GM19043 (cell line): ENCODE data around the gene MTHFD1L.

Experiments
- ATAC-seq: cut with Tn5 transposase; IDR thresholded peaks from one replicate; pipeline ENCODE4 v1.9.1; 2021; ENCODE audit warnings: low read depth; ENCODE audit not compliant: unreplicated experiment

The MTHFD1L gene

DNA sequence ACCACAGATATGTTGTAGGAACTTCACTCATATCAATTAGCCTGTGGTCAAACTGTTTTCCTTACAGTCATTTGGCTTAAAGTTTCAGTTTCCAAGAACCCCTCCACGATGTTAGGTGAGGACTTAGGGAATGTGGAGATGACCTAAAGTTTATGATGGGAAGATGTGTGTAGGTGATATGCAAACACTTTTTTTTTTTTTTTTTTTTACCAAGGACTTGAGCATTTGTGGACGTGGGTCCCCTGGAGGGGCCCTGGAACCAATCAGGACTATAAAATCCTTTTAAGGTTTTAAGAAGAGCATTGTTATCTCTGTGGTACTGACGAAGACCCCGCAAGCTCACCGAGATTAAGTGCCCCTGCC, 478 bp upstream of the MTHFD1L start:
- no peak for ATAC-seq

GRCh38 chr6:150866147-150866990, 867 bp downstream of the MTHFD1L start:
- peak; percentile 67 for ATAC-seq

- no peak for ATAC-seq
Measured at GRCh38 chr6:150866991-150867501, 1.5 kb downstream of the MTHFD1L start.

- ATAC-seq: no peak
Measured at GRCh38 chr6:150868759-150869158, 3.3 kb downstream of the MTHFD1L start.

GRCh38 chr6:150874179-150874578, 8.7 kb downstream of the MTHFD1L start:
- ATAC-seq: no peak

DNA sequence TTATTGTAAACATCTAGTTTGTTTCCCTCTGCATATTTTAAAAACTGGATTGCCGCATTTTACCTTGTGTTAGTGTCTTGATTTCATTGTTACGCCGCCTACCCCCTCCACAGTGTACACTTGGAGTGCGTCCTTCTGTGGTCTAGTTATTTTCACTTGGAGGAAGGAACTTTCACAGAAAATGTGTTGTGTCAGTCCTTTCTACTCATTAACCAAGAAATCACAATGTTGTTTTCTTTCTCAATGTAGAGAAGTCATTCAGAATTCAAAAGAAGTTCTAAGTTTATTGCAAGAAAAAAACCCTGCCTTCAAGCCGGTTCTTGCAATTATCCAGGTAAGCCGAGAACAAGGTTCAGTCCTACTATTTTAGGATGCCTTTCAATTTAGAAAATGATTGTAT, 10.3 kb downstream of the MTHFD1L start:
- ATAC-seq: no peak

DNA sequence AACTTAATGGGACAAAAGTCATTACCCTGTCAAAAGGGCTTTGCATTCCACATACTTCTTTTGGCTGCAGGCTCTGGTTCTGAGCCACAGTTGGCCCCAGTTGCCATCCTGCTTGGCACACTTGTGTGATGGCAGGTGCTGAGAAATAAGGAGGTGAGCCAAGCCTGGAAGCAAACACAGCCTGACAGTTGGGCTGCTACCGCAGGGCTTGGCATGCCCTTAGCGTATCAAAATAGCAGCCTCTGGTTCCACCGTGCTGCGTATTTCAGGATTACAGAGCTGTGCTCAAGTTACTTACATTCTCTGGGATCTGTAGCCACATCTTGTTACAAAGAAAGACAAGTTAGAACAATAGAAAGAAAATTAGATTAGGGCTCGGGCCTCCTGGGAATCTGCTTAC, 11.1 kb downstream of the MTHFD1L start:
- no peak for ATAC-seq

GRCh38 chr6:150877928-150878327, 12.4 kb downstream of the MTHFD1L start:
- ATAC-seq: no peak

GRCh38 chr6:150878347-150879213, 13.1 kb downstream of the MTHFD1L start:
- ATAC-seq: no peak

DNA sequence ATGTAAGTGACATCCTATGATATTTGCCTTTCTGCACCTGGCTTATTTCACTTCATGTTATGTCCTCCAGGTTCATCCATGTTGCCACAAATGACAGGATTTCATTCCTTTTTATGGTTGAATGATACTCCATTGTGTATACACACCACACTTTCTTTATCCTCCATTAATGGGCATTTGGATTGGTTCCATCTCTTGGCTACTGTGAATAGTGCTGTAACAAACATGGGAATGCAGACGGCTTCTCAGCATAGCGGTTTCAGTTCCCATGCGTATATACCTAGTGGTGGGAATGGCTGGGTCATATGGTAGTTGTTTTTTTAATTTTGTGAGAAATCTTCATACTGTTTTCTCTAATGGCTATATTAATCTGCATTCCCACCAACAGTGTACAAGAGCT, 14.8 kb downstream of the MTHFD1L start:
- ATAC-seq: no peak

DNA sequence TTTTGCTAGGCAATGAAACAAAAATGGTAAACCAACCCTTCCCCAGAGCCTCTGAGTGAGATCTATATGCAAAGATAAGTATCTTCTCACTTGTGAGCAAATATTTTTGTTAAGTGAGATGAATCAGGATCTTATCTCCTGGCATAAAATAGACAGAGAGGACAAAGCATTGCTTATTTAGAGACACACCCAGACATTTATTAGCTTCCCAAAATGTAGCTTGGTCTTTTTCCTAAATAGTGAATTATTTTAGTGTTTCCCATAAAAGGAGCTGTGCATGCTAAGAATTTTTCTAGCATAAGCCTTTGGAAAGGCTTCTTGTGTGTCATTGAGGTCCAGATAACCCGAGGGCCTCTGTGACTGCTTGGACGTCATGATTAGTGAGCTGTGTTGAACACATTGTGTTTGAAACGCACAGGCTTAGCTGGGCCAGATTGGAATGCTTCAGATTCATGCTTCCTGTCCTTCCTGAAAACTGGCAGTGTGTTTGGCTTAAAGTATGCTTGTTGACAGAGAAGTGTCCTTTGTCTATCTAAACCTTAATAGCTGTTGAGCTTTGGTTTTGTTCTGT, 16.5 kb downstream of the MTHFD1L start:
- no peak for ATAC-seq

DNA sequence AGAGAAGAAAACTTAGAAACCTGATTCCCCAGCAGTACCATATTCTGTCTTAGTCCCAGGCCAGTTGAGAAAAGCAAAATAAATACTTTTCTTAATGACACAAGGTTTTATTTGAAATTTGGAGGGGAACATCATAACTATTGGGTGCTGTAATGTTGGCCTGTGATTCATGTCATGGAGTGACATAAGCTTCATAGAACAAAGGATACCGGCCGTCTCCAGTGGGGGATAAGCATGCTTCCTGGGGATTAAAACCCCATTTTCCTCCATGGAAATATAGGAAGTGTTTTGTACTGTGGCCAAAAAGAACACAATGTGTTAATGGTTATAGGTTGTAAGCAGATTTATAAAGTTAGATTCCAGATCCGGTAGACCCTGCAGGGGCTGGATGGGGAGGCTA, 18.0 kb downstream of the MTHFD1L start:
- ATAC-seq: no peak

GRCh38 chr6:150886155-150886554, 20.7 kb downstream of the MTHFD1L start:
- no peak for ATAC-seq

GRCh38 chr6:150887978-150888563, 22.6 kb downstream of the MTHFD1L start:
- ATAC-seq: peak; percentile 62

GRCh38 chr6:150890346-150890745, 24.8 kb downstream of the MTHFD1L start:
- no peak for ATAC-seq

- no peak for ATAC-seq
Measured at GRCh38 chr6:150891888-150892485, 26.5 kb downstream of the MTHFD1L start.

- ATAC-seq: no peak
Measured at GRCh38 chr6:150894191-150894744, 28.8 kb downstream of the MTHFD1L start.

DNA sequence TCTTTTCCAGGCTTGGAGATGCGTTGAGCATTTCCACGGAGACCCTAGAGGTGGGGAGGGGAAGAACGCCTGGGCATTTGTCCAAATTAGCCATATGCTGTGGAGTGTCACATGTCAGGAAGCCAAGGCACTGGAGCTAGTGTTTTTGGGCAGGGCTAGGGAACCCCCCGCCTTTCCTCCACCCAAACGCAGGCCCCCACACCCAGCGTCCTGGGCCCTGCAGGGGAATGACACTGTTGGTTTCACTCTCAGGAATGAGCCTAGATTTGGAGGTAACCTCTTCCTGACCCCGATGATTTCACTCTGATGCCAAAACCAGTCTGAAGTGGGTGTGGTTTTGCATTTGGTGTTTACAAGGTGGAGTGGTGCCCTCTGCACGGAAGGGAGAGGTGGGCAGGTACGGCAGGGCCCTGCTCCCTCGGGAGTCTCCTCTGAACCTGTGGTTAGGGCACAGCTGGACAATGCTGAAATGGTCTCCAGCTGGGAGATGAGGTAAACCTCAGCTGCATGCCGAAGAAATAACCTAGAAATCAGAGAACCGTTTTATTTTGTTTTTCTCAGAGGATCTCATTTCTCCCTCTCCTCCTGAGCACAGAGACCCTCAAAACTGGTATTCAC, 29.5 kb downstream of the MTHFD1L start:
- peak; percentile 64 for ATAC-seq

DNA sequence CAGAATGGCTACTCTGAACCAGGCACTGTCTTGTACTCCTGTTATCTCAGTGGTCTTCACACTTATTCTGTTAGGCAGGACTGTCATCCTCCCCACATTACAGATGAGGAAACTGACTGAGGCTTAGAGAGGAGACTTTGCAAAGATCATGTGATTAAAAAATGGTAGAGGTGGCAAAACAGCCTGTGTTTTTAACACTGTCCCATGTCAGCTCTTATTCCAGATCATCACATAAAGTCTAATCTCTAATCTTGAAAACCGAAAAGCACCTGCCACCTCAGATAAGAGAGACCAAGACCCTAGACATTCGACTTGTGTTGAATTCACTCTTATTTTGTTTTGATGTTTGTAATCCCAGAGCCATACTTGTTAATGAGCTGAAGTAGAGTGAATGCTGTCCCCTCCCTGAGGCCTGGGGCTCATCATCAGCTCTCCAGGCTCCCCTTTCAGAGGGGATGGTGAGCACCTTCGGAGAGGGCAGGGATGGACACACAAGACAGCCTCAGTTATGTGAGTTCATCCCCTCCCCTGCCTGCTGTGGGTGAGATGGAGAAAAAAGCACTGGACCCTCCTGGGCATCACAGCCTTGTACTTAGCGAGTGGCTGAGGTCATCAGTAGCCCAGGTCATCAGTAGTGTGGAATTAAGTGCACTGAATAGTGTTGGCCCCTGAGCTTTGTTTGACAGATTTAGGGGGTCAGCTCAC, 30.6 kb downstream of the MTHFD1L start:
- no peak for ATAC-seq
